Measurements from ENCODE around the gene LRRFIP1.
"Not testable (repeated sequence)": the region's sequence is repeated elsewhere in the genome, so short reads cannot be mapped to it uniquely, and the experiment has no call there.

Gene LRRFIP1

GRCh38 chr2:237745250-237745613, 117.8 kb downstream of the LRRFIP1 start:
- Mint-ChIP-seq H3K27me3 (no peaks in the 10 kb centered on the region), H3K4me1 (peaks cover 20% of the 10 kb centered on the region), H3K27ac (no peak overlapping the region), H3K9me3 (no peaks in the 10 kb centered on the region), H3K36me3 (peaks cover 38% of the 10 kb centered on the region), H3K4me3 (no peak overlapping the region)
- CTCF ChIA-PET: interaction anchor here (0.6 to 9.0 kb wide), 26 partner anchors 9 to 519 kb away, joined by 3 to 181 read pairs (median 6); no protein-coding TSS in a partner anchor
- no peak for DNase-seq

DNA sequence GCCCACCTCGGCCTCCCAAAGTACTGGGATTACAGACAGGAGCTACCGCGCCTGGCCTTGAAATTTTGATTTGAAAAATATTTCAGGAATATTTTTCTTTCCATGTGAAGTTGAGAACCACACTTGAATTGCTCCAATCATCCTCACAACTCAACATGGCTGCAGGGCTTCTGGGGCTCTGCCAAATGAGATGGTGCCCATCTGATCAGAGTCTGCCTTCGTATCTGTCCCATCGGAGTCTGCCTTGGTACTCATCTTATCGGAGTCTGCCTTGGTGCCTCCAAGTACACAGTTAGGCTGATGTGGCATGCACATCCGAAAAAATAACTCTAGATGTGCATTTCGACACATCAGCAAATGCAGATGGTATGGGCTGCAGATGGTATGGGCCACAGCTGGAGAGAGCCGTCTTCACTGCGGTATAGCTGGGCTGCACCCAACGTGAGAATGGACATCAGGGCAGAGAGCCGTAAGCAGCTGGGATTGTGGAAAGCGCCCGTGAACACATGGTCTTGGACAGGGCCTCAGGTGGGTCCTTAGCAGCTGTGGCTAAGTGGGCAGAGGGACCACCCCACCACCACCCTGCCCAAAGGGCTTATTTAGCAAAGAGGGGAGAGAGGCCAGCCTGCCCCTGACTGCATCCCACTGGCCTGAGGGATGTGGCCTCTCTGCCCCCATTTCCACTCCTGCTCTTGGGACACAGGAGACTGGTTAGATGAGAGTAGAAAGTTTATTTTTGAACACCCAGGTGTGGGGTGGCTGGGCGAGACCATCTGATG, 119.1 kb downstream of the LRRFIP1 start:
- no peaks in the 10 kb centered on the region for H3K9me3 Mint-ChIP-seq
- peaks cover 20% of the 10 kb centered on the region for H3K4me1 Mint-ChIP-seq
- CTCF ChIA-PET: interaction anchor here (0.8 to 9.0 kb wide), 6 partner anchors 8 to 234 kb away, joined by 3 to 181 read pairs (median 16); no protein-coding TSS in a partner anchor
- H3K36me3 Mint-ChIP-seq: peaks cover 41% of the 10 kb centered on the region
- no peak overlapping the region for H3K27ac Mint-ChIP-seq
- no peaks in the 10 kb centered on the region for H3K27me3 Mint-ChIP-seq
- no peak overlapping the region for H3K4me3 Mint-ChIP-seq
- no peak for DNase-seq

DNA sequence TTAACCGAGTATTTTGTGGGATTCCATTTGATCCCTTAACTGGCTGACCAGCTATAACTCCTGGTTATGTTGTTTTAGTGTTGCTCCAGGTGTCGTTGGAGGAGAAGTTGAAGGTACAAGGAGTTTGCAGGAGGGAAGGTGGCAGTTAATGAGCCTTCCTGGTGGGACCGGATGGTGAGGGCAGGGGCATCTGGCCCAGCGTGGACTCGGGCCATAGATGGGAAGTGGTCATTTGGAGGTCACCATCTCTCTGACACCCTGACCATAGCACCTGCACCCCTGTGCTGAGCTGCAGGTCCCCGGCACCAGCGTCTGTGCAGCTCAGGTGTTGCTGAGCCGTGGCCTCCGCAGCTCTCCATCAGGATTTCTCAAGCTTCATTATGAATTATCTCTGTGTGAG, 119.8 kb downstream of the LRRFIP1 start:
- Mint-ChIP-seq H3K27me3 (no peaks in the 10 kb centered on the region), H3K27ac (no peak overlapping the region), H3K4me3 (no peak overlapping the region), H3K9me3 (no peaks in the 10 kb centered on the region), H3K36me3 (peaks cover 44% of the 10 kb centered on the region), H3K4me1 (peaks cover 20% of the 10 kb centered on the region)
- CTCF ChIA-PET: interaction anchor here (0.8 to 9.0 kb wide), 4 partner anchors 17 to 235 kb away, joined by 3 to 181 read pairs (median 40); no protein-coding TSS in a partner anchor
- DNase-seq: no peak

DNA sequence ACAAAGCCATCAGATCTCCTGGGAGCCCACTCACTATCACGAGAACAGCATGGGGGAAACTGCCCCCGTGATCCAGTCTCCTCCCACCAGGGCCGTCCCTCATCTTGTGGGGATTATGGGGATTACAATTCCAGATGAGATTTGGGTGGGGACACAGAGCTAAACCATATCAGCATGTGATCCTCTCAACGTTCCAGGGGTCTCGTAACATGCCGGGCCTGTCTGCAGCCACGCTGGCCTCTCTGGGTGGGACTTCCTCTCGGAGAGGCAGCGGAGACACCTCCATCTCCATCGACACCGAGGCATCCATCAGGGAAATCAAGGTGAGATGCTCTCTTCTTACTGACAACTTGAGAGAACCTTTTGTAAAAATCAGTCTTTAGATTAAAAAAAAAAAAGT, 121.6 kb downstream of the LRRFIP1 start:
- CTCF ChIA-PET: interaction anchor here (9.0 kb wide), 1 partner anchor 76 kb away, joined by 181 read pairs; no protein-coding TSS in a partner anchor
- H3K4me3 Mint-ChIP-seq: no peak overlapping the region
- no peak overlapping the region for H3K27ac Mint-ChIP-seq
- no peaks in the 10 kb centered on the region for H3K9me3 Mint-ChIP-seq
- peaks cover 6% of the 10 kb centered on the region for H3K4me1 Mint-ChIP-seq
- H3K27me3 Mint-ChIP-seq: no peaks in the 10 kb centered on the region
- H3K36me3 Mint-ChIP-seq: peaks cover 56% of the 10 kb centered on the region
- no peak for DNase-seq

DNA sequence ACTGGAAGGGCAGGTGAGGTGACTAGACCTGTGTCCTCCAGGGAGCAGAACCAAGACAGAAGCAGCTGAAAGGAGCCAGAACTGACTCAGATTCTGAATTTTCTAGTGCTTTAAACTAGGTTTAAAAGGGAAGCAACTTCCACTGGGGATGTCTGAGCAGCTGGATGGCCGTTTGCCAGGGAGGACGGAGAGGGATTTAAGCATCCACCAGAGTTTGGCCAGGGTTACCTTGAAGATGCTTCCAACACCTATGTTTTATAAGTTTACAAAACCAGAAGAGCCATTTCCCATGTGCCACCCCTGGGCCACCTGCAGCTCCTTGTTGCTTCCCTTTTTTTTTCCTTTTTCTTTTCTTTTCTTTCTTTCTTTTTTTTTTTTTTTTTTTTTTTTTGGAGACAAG, 122.6 kb downstream of the LRRFIP1 start:
- no peak overlapping the region for H3K27ac Mint-ChIP-seq
- H3K36me3 Mint-ChIP-seq: peaks cover 63% of the 10 kb centered on the region
- no peak for DNase-seq
- no peaks in the 10 kb centered on the region for H3K9me3 Mint-ChIP-seq
- H3K4me1 Mint-ChIP-seq: peaks cover 4% of the 10 kb centered on the region
- no peaks in the 10 kb centered on the region for H3K27me3 Mint-ChIP-seq
- H3K4me3 Mint-ChIP-seq: no peak overlapping the region
- CTCF ChIA-PET: interaction anchor here (9.0 kb wide), 1 partner anchor 77 kb away, joined by 181 read pairs; no protein-coding TSS in a partner anchor

- not testable (repeated sequence) for H3K4me1 Mint-ChIP-seq, H3K9me3 Mint-ChIP-seq, DNase-seq, H3K27me3 Mint-ChIP-seq, H3K4me3 Mint-ChIP-seq, H3K27ac Mint-ChIP-seq
- peaks cover 67% of the 10 kb centered on the region for H3K36me3 Mint-ChIP-seq
- CTCF ChIA-PET: interaction anchor here (9.0 kb wide), 1 partner anchor 78 kb away, joined by 181 read pairs; no protein-coding TSS in a partner anchor
These were observed 123.1 kb downstream of the LRRFIP1 start for GRCh38 chr2:237750441-237750840.

DNA sequence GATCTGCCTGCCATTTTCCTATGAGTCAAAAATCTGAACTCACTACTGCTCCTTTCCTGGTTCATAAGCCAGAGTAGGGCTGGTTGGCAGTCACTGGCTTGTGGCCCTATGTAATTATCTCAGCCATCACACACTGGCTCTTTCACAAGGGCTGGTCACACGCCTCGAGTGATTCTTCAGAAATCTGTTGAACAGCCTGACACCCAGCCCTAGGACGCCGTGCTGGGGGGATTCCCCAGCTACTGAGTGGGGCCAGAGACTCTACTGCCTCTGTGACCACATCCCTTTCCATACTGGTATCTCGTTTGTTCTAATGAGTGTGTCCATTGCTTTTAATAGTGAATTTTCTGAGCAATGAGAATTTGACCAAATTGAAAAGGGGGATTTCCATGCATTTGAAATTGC, 125.4 kb downstream of the LRRFIP1 start:
- H3K4me1 Mint-ChIP-seq: peaks cover 2% of the 10 kb centered on the region
- CTCF ChIA-PET: interaction anchor here (2.7 kb wide), 1 partner anchor 8 kb away, joined by 14 read pairs; no protein-coding TSS in a partner anchor
- no peak for DNase-seq
- peak overlapping the region; percentile 14 for H3K27ac Mint-ChIP-seq
- H3K9me3 Mint-ChIP-seq: no peaks in the 10 kb centered on the region
- peaks cover 72% of the 10 kb centered on the region for H3K36me3 Mint-ChIP-seq
- H3K27me3 Mint-ChIP-seq: no peaks in the 10 kb centered on the region
- no peak overlapping the region for H3K4me3 Mint-ChIP-seq

- CTCF ChIA-PET: interaction anchor here (1.1 to 2.7 kb wide), 5 partner anchors 9 to 172 kb away, joined by 3 to 14 read pairs (median 4); no protein-coding TSS in a partner anchor
- Mint-ChIP-seq H3K4me3 (no peak overlapping the region), H3K9me3 (no peaks in the 10 kb centered on the region), H3K27me3 (no peaks in the 10 kb centered on the region), H3K36me3 (peaks cover 64% of the 10 kb centered on the region), H3K27ac (no peak overlapping the region), H3K4me1 (peaks cover 2% of the 10 kb centered on the region)
- no peak for DNase-seq
These were observed 126.8 kb downstream of the LRRFIP1 start for GRCh38 chr2:237754182-237754581.

DNA sequence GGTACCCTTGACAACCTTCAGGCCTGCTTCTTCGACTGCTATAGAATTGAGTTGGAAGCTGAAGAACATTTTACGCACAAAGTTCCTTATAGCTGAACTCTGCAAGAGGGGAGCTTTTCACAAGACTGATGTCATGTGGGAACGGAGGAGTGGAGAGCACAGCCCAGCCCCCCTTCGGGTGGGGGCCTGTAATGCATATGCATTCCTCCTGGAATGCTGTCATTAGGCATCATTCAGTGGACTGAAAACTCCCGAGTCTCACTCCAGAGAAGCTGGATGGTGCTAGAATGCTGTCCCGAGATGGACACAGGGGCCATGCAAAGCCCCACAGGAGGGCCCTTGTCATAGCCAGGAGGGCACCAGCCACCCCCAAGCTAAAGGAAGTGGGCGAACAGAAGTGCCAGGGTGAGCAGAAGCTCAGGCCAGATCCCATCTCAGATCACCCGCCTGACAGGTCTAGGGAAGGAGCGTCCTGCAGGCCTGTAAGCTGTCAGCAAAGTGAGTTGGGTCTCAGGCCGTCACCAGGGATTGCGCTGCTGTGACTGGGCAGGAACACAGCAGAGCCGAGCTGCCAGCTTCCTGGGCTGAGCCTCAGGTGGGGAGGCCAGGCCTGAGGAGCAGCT, 127.3 kb downstream of the LRRFIP1 start:
- peaks cover 2% of the 10 kb centered on the region for H3K4me1 Mint-ChIP-seq
- no peak for DNase-seq
- peaks cover 64% of the 10 kb centered on the region for H3K36me3 Mint-ChIP-seq
- CTCF ChIA-PET: interaction anchor here (1.1 to 2.7 kb wide), 5 partner anchors 10 to 173 kb away, joined by 3 to 14 read pairs (median 4); no protein-coding TSS in a partner anchor
- no peaks in the 10 kb centered on the region for H3K27me3 Mint-ChIP-seq
- H3K4me3 Mint-ChIP-seq: no peak overlapping the region
- no peaks in the 10 kb centered on the region for H3K9me3 Mint-ChIP-seq
- no peak overlapping the region for H3K27ac Mint-ChIP-seq

GRCh38 chr2:237757616-237758015, 130.2 kb downstream of the LRRFIP1 start:
- H3K27me3 Mint-ChIP-seq: no peaks in the 10 kb centered on the region
- H3K36me3 Mint-ChIP-seq: peaks cover 70% of the 10 kb centered on the region
- no peak for DNase-seq
- H3K27ac Mint-ChIP-seq: no peak overlapping the region
- H3K9me3 Mint-ChIP-seq: no peaks in the 10 kb centered on the region
- CTCF ChIA-PET: interaction anchor here (1.2 kb wide), 1 partner anchor 185 kb away, joined by 3 read pairs; no protein-coding TSS in a partner anchor
- H3K4me1 Mint-ChIP-seq: no peaks in the 10 kb centered on the region
- H3K4me3 Mint-ChIP-seq: no peak overlapping the region

DNA sequence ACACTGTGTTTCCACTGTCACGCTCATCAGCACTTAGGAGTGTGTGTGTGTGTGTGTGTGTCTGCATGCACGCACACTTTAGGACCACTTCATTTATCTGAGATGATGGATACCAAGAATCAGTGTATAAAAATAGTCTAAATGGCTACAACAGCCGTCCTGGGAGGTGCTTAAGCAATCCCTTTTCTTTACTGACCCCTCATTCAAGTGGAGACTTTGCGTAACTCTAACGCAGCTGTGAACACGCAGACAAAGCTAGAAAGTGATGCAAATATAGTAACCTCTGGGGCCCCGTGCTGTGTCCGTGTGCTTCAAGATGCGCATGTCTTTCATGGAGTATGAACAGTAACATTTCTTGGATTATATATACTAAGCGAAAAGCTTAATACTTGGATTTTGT, 130.8 kb downstream of the LRRFIP1 start:
- no peak for DNase-seq
- no peaks in the 10 kb centered on the region for H3K4me1 Mint-ChIP-seq
- no peaks in the 10 kb centered on the region for H3K9me3 Mint-ChIP-seq
- H3K27ac Mint-ChIP-seq: no peak overlapping the region
- H3K4me3 Mint-ChIP-seq: no peak overlapping the region
- CTCF ChIA-PET: interaction anchor here (1.2 kb wide), 1 partner anchor 186 kb away, joined by 3 read pairs; no protein-coding TSS in a partner anchor
- H3K36me3 Mint-ChIP-seq: peaks cover 70% of the 10 kb centered on the region
- H3K27me3 Mint-ChIP-seq: no peaks in the 10 kb centered on the region

- no peak overlapping the region for H3K4me3 Mint-ChIP-seq
- H3K27me3 Mint-ChIP-seq: no peaks in the 10 kb centered on the region
These were observed 131.8 kb downstream of the LRRFIP1 start for GRCh38 chr2:237759176-237759575.

DNA sequence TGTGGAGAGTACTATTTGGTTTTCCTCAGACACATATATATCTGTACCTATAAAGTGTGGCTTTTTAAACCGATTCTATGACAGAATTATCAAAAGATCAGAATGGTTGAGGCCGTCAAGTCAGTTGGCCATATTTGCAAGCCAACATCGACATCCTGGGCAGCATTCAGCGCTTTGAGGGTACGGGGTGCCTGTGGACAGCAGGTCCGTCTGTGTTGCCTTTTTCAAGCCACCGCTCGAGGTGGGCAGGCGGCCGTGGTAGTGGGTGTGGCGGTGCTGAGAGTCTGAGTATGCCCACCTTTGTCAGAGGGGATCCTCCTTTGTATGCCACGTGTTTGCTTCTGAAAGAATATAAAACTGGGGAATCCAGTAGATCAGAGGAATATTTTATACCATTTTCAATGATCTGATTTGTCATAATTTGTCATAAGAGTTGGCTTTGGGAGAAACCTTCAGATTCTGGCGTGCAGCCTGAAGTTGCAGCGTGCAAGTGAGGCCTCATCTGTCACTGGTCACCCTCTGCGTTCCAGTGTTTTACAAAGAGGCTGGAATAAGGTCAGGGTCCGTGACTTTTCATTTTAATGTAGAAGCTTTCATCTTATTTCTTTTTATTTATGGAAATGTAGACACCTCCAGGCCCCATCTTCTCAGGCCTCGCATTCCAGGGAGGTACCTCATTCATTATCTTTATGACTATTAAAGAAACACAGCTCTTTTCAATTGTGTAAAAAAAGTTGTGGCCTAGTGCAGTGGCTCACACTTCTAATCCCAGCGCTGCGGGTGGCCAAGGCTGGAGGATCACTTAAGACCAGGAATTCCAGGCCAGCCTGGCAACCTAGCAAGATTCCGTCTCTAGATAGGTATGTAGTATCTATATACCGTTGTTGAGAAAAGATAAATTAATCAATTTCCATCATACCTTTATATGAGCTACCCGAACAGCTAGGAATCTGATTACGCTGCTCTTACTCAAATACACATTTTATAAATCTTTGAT, 133.4 kb downstream of the LRRFIP1 start:
- CTCF ChIA-PET: no interaction called here
- no peak for DNase-seq
- no peaks in the 10 kb centered on the region for H3K27me3 Mint-ChIP-seq
- H3K36me3 Mint-ChIP-seq: peaks cover 69% of the 10 kb centered on the region
- H3K27ac Mint-ChIP-seq: no peak overlapping the region
- H3K9me3 Mint-ChIP-seq: no peaks in the 10 kb centered on the region
- no peak overlapping the region for H3K4me3 Mint-ChIP-seq
- no peaks in the 10 kb centered on the region for H3K4me1 Mint-ChIP-seq

More at GRCh38 chr2:237759176-237759575, 131.8 kb downstream of the LRRFIP1 start:
- no peak for DNase-seq
- Mint-ChIP-seq H3K36me3 (peaks cover 75% of the 10 kb centered on the region), H3K9me3 (no peaks in the 10 kb centered on the region), H3K4me1 (no peaks in the 10 kb centered on the region), H3K27ac (no peak overlapping the region)
- CTCF ChIA-PET: interaction anchor here (0.9 kb wide), 1 partner anchor 86 kb away, joined by 3 read pairs; no protein-coding TSS in a partner anchor

All from activated naive CD4-positive, alpha-beta T cell treated with anti-CD3 and anti-CD28 coated beads, Interleukin-2, amount 10 ng/mL, durations not matched to agents 7 days and 5 days (primary cell).